Naive B cell (primary cell): Measurements from ENCODE around the gene PFKFB1. TPM values are rescaled to one million over a fixed set of nuclear protein-coding genes. Genes with fewer than 3 reads are reported as not detected.

Experiments used
- ATAC-seq, 2 donors: fragments of 150-1000 bp; cut with Tn5 transposase; 2 replicates each; pipeline ENCODE4 v1.10.0; 2021; ENCODE audit warnings: low read depth in 2 of 2, mild to moderate bottlenecking in 2 of 2, moderate library complexity in 2 of 2
- DNase-seq: peaks from one replicate; pipeline ENCODE4 v3.0.0; 2022
- H3K27ac Mint-ChIP-seq, 6 donors: one replicate each; pipeline ENCODE4 v1.8.0; 2020 to 2022; ENCODE audit warnings: mild to moderate bottlenecking in 6 of 6, mixed read lengths in 6 of 6, moderate library complexity in 5 of 6, inconsistent platforms in 2 of 6
- H3K27me3 Mint-ChIP-seq, 3 donors: one replicate each; pipeline ENCODE4 v1.8.0; 2021 to 2022; ENCODE audit warnings: mixed read lengths in 3 of 3, mild to moderate bottlenecking in 1 of 3
- H3K36me3 Mint-ChIP-seq, 2 donors: one replicate each; pipeline ENCODE4 v1.8.0; 2020 to 2022; ENCODE audit warnings: mixed read lengths in 2 of 2, inconsistent platforms in 1 of 2, mild to moderate bottlenecking in 1 of 2
- H3K4me1 Mint-ChIP-seq, 3 donors: one replicate each; pipeline ENCODE4 v1.8.0; 2020 to 2022; ENCODE audit warnings: mixed read lengths in 3 of 3, inconsistent platforms in 1 of 3, mild to moderate bottlenecking in 1 of 3, moderate library complexity in 1 of 3
- H3K4me3 Mint-ChIP-seq, 8 donors: one replicate each; pipeline ENCODE4 v1.8.0; 2020 to 2022; ENCODE audit warnings: mild to moderate bottlenecking in 8 of 8, mixed read lengths in 8 of 8, moderate library complexity in 8 of 8, inconsistent platforms in 2 of 8
- H3K9me3 Mint-ChIP-seq, 7 donors: one replicate each; pipeline ENCODE4 v1.8.0; 2020 to 2022; ENCODE audit warnings: mixed read lengths in 7 of 7, mild to moderate bottlenecking in 5 of 7, inconsistent platforms in 2 of 7, moderate library complexity in 1 of 7
- polyA plus RNA-seq, 6 donors: library from polyadenylated mRNA; unstranded; fragments of 300-500 nt; fragmentation: Illumina TruSeq; gene quantifications; one replicate each; pipeline ENCODE4 v1.2.3, GENCODE V29; 2021; ENCODE audit warnings: low read depth in 6 of 6

The PFKFB1 gene
- under 1 TPM in 2 of 6 donors, not detected in 4; 0.16 to 0.22 TPM for polyA plus RNA-seq

GRCh38 chrX:54994099-54994498 lies at the start of gene PFKFB1:
PFKFB1 (minus strand) TSS chrX:54994188; CDS start chrX:54994007, 181 bp downstream.
- Mint-ChIP-seq H3K4me3 (peak within 1 kb of the TSS in 1 of 8 donors; percentile 57), H3K36me3 (no peaks in the 10 kb centered on the region), H3K4me1 (peaks cover under 1 to 8% (median 6%) of the 10 kb centered on the region in 3 donors), H3K9me3 (no peaks in the 10 kb centered on the region), H3K27ac (peak within 1 kb of the TSS in 1 of 6 donors; percentile 57), H3K27me3 (peaks cover 0 to 13% (median 0%) of the 10 kb centered on the region in 3 donors)
- ATAC-seq: no peak
- no peak for DNase-seq

GRCh38 chrX:55041514-55041913 lies 47.5 kb upstream of the PFKFB1 start:
- no peak overlapping the region for H3K4me3 Mint-ChIP-seq
- H3K9me3 Mint-ChIP-seq: peaks cover 0 to 12% (median 6%) of the 10 kb centered on the region in 7 donors
- no peaks in the 10 kb centered on the region for H3K36me3 Mint-ChIP-seq
- no peaks in the 10 kb centered on the region for H3K4me1 Mint-ChIP-seq
- H3K27ac Mint-ChIP-seq: no peak overlapping the region
- no peaks in the 10 kb centered on the region for H3K27me3 Mint-ChIP-seq
- ATAC-seq: no peak
- DNase-seq: no peak

- ATAC-seq (no peak), DNase-seq (no peak)
- Mint-ChIP-seq H3K36me3 (no peaks in the 10 kb centered on the region), H3K27ac (no peak overlapping the region), H3K9me3 (peaks cover 0 to 18% (median 6%) of the 10 kb centered on the region in 7 donors), H3K4me3 (no peak overlapping the region), H3K4me1 (no peaks in the 10 kb centered on the region), H3K27me3 (no peaks in the 10 kb centered on the region)
Observed at GRCh38 chrX:55039471-55039870, 45.5 kb upstream of the PFKFB1 start.

- no peaks in the 10 kb centered on the region for H3K4me1 Mint-ChIP-seq
- H3K9me3 Mint-ChIP-seq: peaks cover 0 to 7% (median 0%) of the 10 kb centered on the region in 7 donors
- DNase-seq (no peak), ATAC-seq (no peak)
- H3K36me3 Mint-ChIP-seq: no peaks in the 10 kb centered on the region
- H3K4me3 Mint-ChIP-seq: no peak overlapping the region
- H3K27ac Mint-ChIP-seq: no peak overlapping the region
- peaks cover 0 to 17% (median 0%) of the 10 kb centered on the region in 3 donors for H3K27me3 Mint-ChIP-seq
Observed at GRCh38 chrX:55033429-55033828, 39.4 kb upstream of the PFKFB1 start.

- H3K27ac Mint-ChIP-seq: no peak within 1 kb of the TSS
- no peaks in the 10 kb centered on the region for H3K4me1 Mint-ChIP-seq
- H3K27me3 Mint-ChIP-seq: peaks cover 0 to 28% (median 0%) of the 10 kb centered on the region in 3 donors
- no peak for ATAC-seq
- DNase-seq: no peak
- H3K4me3 Mint-ChIP-seq: peak within 1 kb of the TSS in 1 of 8 donors; percentile 38
- H3K9me3 Mint-ChIP-seq: peaks cover 0 to 6% (median 3%) of the 10 kb centered on the region in 7 donors
- no peaks in the 10 kb centered on the region for H3K36me3 Mint-ChIP-seq
Observed at GRCh38 chrX:55030271-55031205, 36.5 kb upstream of the PFKFB1 start, which contains the start of gene ALAS2. ALAS2 (minus strand) TSS chrX:55030977; CDS start chrX:55026000, 4,977 bp downstream.

GRCh38 chrX:55029291-55029690 lies 35.3 kb upstream of the PFKFB1 start:
- no peak for DNase-seq
- no peak overlapping the region for H3K4me3 Mint-ChIP-seq
- no peaks in the 10 kb centered on the region for H3K36me3 Mint-ChIP-seq
- peaks cover 0 to 28% (median 0%) of the 10 kb centered on the region in 3 donors for H3K27me3 Mint-ChIP-seq
- peaks cover 0 to 5% (median 0%) of the 10 kb centered on the region in 7 donors for H3K9me3 Mint-ChIP-seq
- H3K27ac Mint-ChIP-seq: peak overlapping the region in 1 of 6 donors; percentile 9
- H3K4me1 Mint-ChIP-seq: no peaks in the 10 kb centered on the region
- ATAC-seq: no peak

GRCh38 chrX:55028611-55029010 lies 34.6 kb upstream of the PFKFB1 start:
- peak overlapping the region in 2 of 6 donors; percentile 17 to 34 for H3K27ac Mint-ChIP-seq
- DNase-seq: no peak
- H3K27me3 Mint-ChIP-seq: peaks cover 0 to 26% (median 0%) of the 10 kb centered on the region in 3 donors
- no peaks in the 10 kb centered on the region for H3K4me1 Mint-ChIP-seq
- peaks cover 0 to 5% (median 0%) of the 10 kb centered on the region in 7 donors for H3K9me3 Mint-ChIP-seq
- H3K36me3 Mint-ChIP-seq: no peaks in the 10 kb centered on the region
- ATAC-seq: no peak
- no peak overlapping the region for H3K4me3 Mint-ChIP-seq

- no peak overlapping the region for H3K4me3 Mint-ChIP-seq
- ATAC-seq: no peak
Observed at GRCh38 chrX:55028040-55028439, 34.1 kb upstream of the PFKFB1 start.

GRCh38 chrX:55026840-55027239 lies 32.9 kb upstream of the PFKFB1 start:
- H3K4me3 Mint-ChIP-seq: peak overlapping the region in 1 of 8 donors; percentile 31
- H3K27me3 Mint-ChIP-seq: peaks cover 0 to 21% (median 0%) of the 10 kb centered on the region in 3 donors
- peaks cover 0 to 5% (median 0%) of the 10 kb centered on the region in 7 donors for H3K9me3 Mint-ChIP-seq
- no peak for ATAC-seq
- H3K4me1 Mint-ChIP-seq: no peaks in the 10 kb centered on the region
- no peaks in the 10 kb centered on the region for H3K36me3 Mint-ChIP-seq
- no peak for DNase-seq
- peak overlapping the region in 2 of 6 donors; percentile 53 to 67 for H3K27ac Mint-ChIP-seq

More at GRCh38 chrX:55028040-55028439, 34.1 kb upstream of the PFKFB1 start:
- Mint-ChIP-seq H3K27ac (no peak overlapping the region), H3K9me3 (peaks cover 0 to 5% (median 0%) of the 10 kb centered on the region in 7 donors), H3K4me1 (no peaks in the 10 kb centered on the region), H3K27me3 (peaks cover 0 to 21% (median 0%) of the 10 kb centered on the region in 3 donors), H3K36me3 (no peaks in the 10 kb centered on the region)
- DNase-seq: no peak

- Mint-ChIP-seq H3K9me3 (peaks cover 0 to 5% (median 0%) of the 10 kb centered on the region in 7 donors), H3K27me3 (peaks cover 0 to 21% (median 0%) of the 10 kb centered on the region in 3 donors)
Observed at GRCh38 chrX:55026143-55026542, 32.2 kb upstream of the PFKFB1 start.

GRCh38 chrX:55014897-55015299 lies 20.9 kb upstream of the PFKFB1 start:
- Mint-ChIP-seq H3K27me3 (no peaks in the 10 kb centered on the region), H3K4me1 (no peaks in the 10 kb centered on the region), H3K4me3 (no peak overlapping the region), H3K9me3 (peaks cover 0 to 3% (median 0%) of the 10 kb centered on the region in 7 donors), H3K36me3 (no peaks in the 10 kb centered on the region), H3K27ac (no peak overlapping the region)
- no peak for DNase-seq
- ATAC-seq: no peak

More at GRCh38 chrX:55026143-55026542, 32.2 kb upstream of the PFKFB1 start:
- Mint-ChIP-seq H3K4me3 (no peak overlapping the region), H3K27ac (peak overlapping the region in 1 of 6 donors; percentile 4), H3K4me1 (no peaks in the 10 kb centered on the region), H3K36me3 (peaks cover 0 to 3% of the 10 kb centered on the region in 2 donors)
- no peak for ATAC-seq
- DNase-seq: no peak

- ATAC-seq (no peak), DNase-seq (no peak)
- Mint-ChIP-seq H3K36me3 (peaks cover 0 to 7% of the 10 kb centered on the region in 2 donors), H3K27ac (no peak overlapping the region), H3K4me3 (no peak overlapping the region), H3K9me3 (peaks cover 0 to 3% (median 0%) of the 10 kb centered on the region in 7 donors), H3K27me3 (no peaks in the 10 kb centered on the region), H3K4me1 (peaks cover 0 to 3% (median 0%) of the 10 kb centered on the region in 3 donors)
Observed at GRCh38 chrX:55011294-55011693, 17.3 kb upstream of the PFKFB1 start.

GRCh38 chrX:55008571-55009358 lies 14.8 kb upstream of the PFKFB1 start:
- no peak for DNase-seq
- Mint-ChIP-seq H3K4me1 (peaks cover 0 to 3% (median 0%) of the 10 kb centered on the region in 3 donors), H3K27ac (no peak overlapping the region), H3K9me3 (no peaks in the 10 kb centered on the region), H3K36me3 (peaks cover 0 to 14% of the 10 kb centered on the region in 2 donors), H3K4me3 (no peak overlapping the region), H3K27me3 (no peaks in the 10 kb centered on the region)
- no peak for ATAC-seq
